Nephron (organoid): Measurements from ENCODE around the gene DNAJC7.

Source experiments
- H3K27ac Mint-ChIP-seq, 3 experiments: 2 replicates each; pipeline ENCODE4 v1.8.0; 2020; ENCODE audit warnings: mixed read lengths in 3 of 3, mild to moderate bottlenecking in 2 of 3, moderate library complexity in 1 of 3
- H3K27me3 Mint-ChIP-seq: 2 replicates; pipeline ENCODE4 v1.8.0; 2021; ENCODE audit warnings: low read depth, mild to moderate bottlenecking, moderate library complexity, mixed read lengths
- H3K36me3 Mint-ChIP-seq: 2 replicates; pipeline ENCODE4 v1.8.0; 2020; ENCODE audit warnings: low read depth, mixed read lengths
- H3K4me1 Mint-ChIP-seq: 2 replicates; pipeline ENCODE4 v1.8.0; 2020; ENCODE audit warnings: mixed read lengths
- H3K4me3 Mint-ChIP-seq, 3 experiments: 2 replicates each; pipeline ENCODE4 v1.8.0; 2020; ENCODE audit warnings: mild to moderate bottlenecking in 3 of 3, mixed read lengths in 3 of 3, moderate library complexity in 2 of 3
- H3K9me3 Mint-ChIP-seq: 2 replicates; pipeline ENCODE4 v1.8.0; 2020; ENCODE audit warnings: mixed read lengths
- CTCF ChIP-seq, 3 experiments: fragments of 200-600 bp; sonication (generic); IDR thresholded peaks; one replicate each; pipeline ENCODE4 v1.5.0; 2021; ENCODE audit warnings: antibody characterized with exemption in 3 of 3; ENCODE audit not compliant: unreplicated experiment in 3 of 3

DNAJC7 gene

GRCh38 chr17:41957869-41958439, 59.3 kb downstream of the DNAJC7 start:
- Mint-ChIP-seq H3K27me3 (peaks cover 16% of the 10 kb centered on the region), H3K36me3 (peaks cover 3% of the 10 kb centered on the region), H3K9me3 (no peaks in the 10 kb centered on the region), H3K27ac (peak overlapping the region; percentile 77 to 85 (median 80)), H3K4me1 (peaks cover 30% of the 10 kb centered on the region), H3K4me3 (no peak overlapping the region)
- TF ChIP-seq CTCF (IDR thresholded peaks at IDR 0.05; ENCODE audit: unreplicated experiment in 3 of 3) = no peak

GRCh38 chr17:41957031-41957868, 60.0 kb downstream of the DNAJC7 start:
- Mint-ChIP-seq H3K9me3 (no peaks in the 10 kb centered on the region), H3K27me3 (peaks cover 16% of the 10 kb centered on the region), H3K27ac (peak overlapping the region; percentile 77 to 85 (median 80))

GRCh38 chr17:41956522-41956921, 60.7 kb downstream of the DNAJC7 start:
- no peak for TF ChIP-seq CTCF (IDR thresholded peaks at IDR 0.05; ENCODE audit: unreplicated experiment in 3 of 3)
- no peak overlapping the region for H3K4me3 Mint-ChIP-seq
- peaks cover 3% of the 10 kb centered on the region for H3K36me3 Mint-ChIP-seq
- no peak overlapping the region for H3K27ac Mint-ChIP-seq
- no peaks in the 10 kb centered on the region for H3K9me3 Mint-ChIP-seq
- H3K27me3 Mint-ChIP-seq = peaks cover 11% of the 10 kb centered on the region
- peaks cover 19% of the 10 kb centered on the region for H3K4me1 Mint-ChIP-seq

More at GRCh38 chr17:41957031-41957868, 60.0 kb downstream of the DNAJC7 start:
- TF ChIP-seq CTCF (IDR thresholded peaks at IDR 0.05; ENCODE audit: unreplicated experiment in 3 of 3) = no peak
- Mint-ChIP-seq H3K4me3 (no peak overlapping the region), H3K4me1 (peaks cover 23% of the 10 kb centered on the region), H3K36me3 (peaks cover 3% of the 10 kb centered on the region)

- H3K27me3 Mint-ChIP-seq = no peaks in the 10 kb centered on the region
- H3K4me3 Mint-ChIP-seq = no peak overlapping the region
- no peaks in the 10 kb centered on the region for H3K4me1 Mint-ChIP-seq
- no peaks in the 10 kb centered on the region for H3K9me3 Mint-ChIP-seq
- no peak for TF ChIP-seq CTCF (IDR thresholded peaks at IDR 0.05; ENCODE audit: unreplicated experiment in 3 of 3)
- no peaks in the 10 kb centered on the region for H3K36me3 Mint-ChIP-seq
- H3K27ac Mint-ChIP-seq = no peak overlapping the region
Measured at GRCh38 chr17:41948762-41949460, 68.3 kb downstream of the DNAJC7 start.

- Mint-ChIP-seq H3K4me3 (no peak overlapping the region), H3K36me3 (no peaks in the 10 kb centered on the region)
Measured at GRCh38 chr17:41944943-41945342, 72.3 kb downstream of the DNAJC7 start.

More at GRCh38 chr17:41944943-41945342, 72.3 kb downstream of the DNAJC7 start:
- Mint-ChIP-seq H3K4me1 (no peaks in the 10 kb centered on the region), H3K27ac (no peak overlapping the region), H3K9me3 (no peaks in the 10 kb centered on the region), H3K27me3 (no peaks in the 10 kb centered on the region)
- TF ChIP-seq CTCF (IDR thresholded peaks at IDR 0.05; ENCODE audit: unreplicated experiment in 3 of 3) = no peak
